Left lobe of liver (tissue), 2 donors: Measurements from ENCODE around the gene HAUS3. TPM values are rescaled to one million over a fixed set of nuclear protein-coding genes. Genes with fewer than 3 reads are reported as not detected.

Source experiments
- ATAC-seq: fragments of 200-7000 bp; cut with Tn5 transposase; one replicate; pipeline ENCODE4 v1.9.1; 2020; ENCODE audit warnings: mild to moderate bottlenecking, moderate library complexity
- DNase-seq: peaks from one replicate; pipeline ENCODE4 v3.0.0-alpha.2; 2020; ENCODE audit warnings: low spot score
- total RNA-seq: library from RNA; stranded (reverse); gene quantifications from one replicate; pipeline ENCODE4 v1.2.1, GENCODE V29; 2021
- donor health status: DM: no; HTN: no; CAD: no; lungs with moderate emphysema.
- donor health status: DM: no; HTN: yes; CAD: no.

The HAUS3 gene
- total RNA-seq: 5.0 TPM

- ATAC-seq (peak; percentile 96), DNase-seq (peak; percentile 99)
Measured at GRCh38 chr4:2241410-2242353, at the start of gene HAUS3, which contains the start of gene POLN. TSS of gene HAUS3 (minus strand) at chr4:2242121. CDS start at chr4:2240946, 1,175 bp downstream. TSS of gene POLN (minus strand) at chr4:2242121. CDS start at chr4:2229231, 12,890 bp downstream.

- peak; percentile 42 for DNase-seq
- ATAC-seq: no peak
Measured at GRCh38 chr4:2290974-2291704, 49.2 kb upstream of the HAUS3 start.

GRCh38 chr4:2290488-2290887 lies 48.6 kb upstream of the HAUS3 start:
- peak; percentile 38 for DNase-seq

GRCh38 chr4:2289955-2290333 lies 48.0 kb upstream of the HAUS3 start:
- DNase-seq (peak; percentile 34), ATAC-seq (no peak)

More at GRCh38 chr4:2290488-2290887, 48.6 kb upstream of the HAUS3 start:
- no peak for ATAC-seq

- ATAC-seq (no peak), DNase-seq (peak; percentile 38)
Measured at GRCh38 chr4:2289311-2289954, 47.5 kb upstream of the HAUS3 start.

GRCh38 chr4:2288051-2288541 lies 46.2 kb upstream of the HAUS3 start:
- DNase-seq (no peak), ATAC-seq (no peak)

- ATAC-seq: no peak
- no peak for DNase-seq
Measured at GRCh38 chr4:2287594-2287915, 45.6 kb upstream of the HAUS3 start.

- ATAC-seq (no peak), DNase-seq (no peak)
Measured at GRCh38 chr4:2286904-2287593, 45.1 kb upstream of the HAUS3 start.

- no peak for DNase-seq
- ATAC-seq: no peak
Measured at GRCh38 chr4:2285613-2286381, 43.9 kb upstream of the HAUS3 start.

- DNase-seq: no peak
Measured at GRCh38 chr4:2284934-2285612, 43.2 kb upstream of the HAUS3 start.

GRCh38 chr4:2284161-2284933 lies 42.4 kb upstream of the HAUS3 start:
- no peak for ATAC-seq
- DNase-seq: no peak

More at GRCh38 chr4:2284934-2285612, 43.2 kb upstream of the HAUS3 start:
- no peak for ATAC-seq

- ATAC-seq (no peak), DNase-seq (no peak)
Measured at GRCh38 chr4:2283199-2283711, 41.3 kb upstream of the HAUS3 start.

GRCh38 chr4:2281575-2282343 lies 39.8 kb upstream of the HAUS3 start:
- ATAC-seq: no peak
- no peak for DNase-seq

GRCh38 chr4:2280531-2281300 lies 38.8 kb upstream of the HAUS3 start:
- ATAC-seq: peak; percentile 37
- DNase-seq: no peak

- no peak for DNase-seq
- ATAC-seq: no peak
Measured at GRCh38 chr4:2277956-2278355, 36.0 kb upstream of the HAUS3 start.

- ATAC-seq (no peak), DNase-seq (no peak)
Measured at GRCh38 chr4:2276581-2277325, 34.8 kb upstream of the HAUS3 start.
